PC-3 (cell line): ENCODE results near the gene CSK.

Experiments
- EZH2phosphoT487 ChIP-seq: fragments of 300-600 bp; sonication (generic); IDR thresholded peaks from 2 replicates; pipeline ENCODE4 v1.6.1; 2018; ENCODE audit warnings: mild to moderate bottlenecking, antibody characterized with exemption, low read length, borderline replicate concordance
- TF ChIP-seq, protein P1 (sequence below): fragments of 300-600 bp; sonication (generic); conservative IDR thresholded peaks from 2 replicates; pipeline ENCODE4 v1.5.1; 2017; ENCODE audit warnings: antibody characterized with exemption, low read depth, mild to moderate bottlenecking, low read length

DNA sequence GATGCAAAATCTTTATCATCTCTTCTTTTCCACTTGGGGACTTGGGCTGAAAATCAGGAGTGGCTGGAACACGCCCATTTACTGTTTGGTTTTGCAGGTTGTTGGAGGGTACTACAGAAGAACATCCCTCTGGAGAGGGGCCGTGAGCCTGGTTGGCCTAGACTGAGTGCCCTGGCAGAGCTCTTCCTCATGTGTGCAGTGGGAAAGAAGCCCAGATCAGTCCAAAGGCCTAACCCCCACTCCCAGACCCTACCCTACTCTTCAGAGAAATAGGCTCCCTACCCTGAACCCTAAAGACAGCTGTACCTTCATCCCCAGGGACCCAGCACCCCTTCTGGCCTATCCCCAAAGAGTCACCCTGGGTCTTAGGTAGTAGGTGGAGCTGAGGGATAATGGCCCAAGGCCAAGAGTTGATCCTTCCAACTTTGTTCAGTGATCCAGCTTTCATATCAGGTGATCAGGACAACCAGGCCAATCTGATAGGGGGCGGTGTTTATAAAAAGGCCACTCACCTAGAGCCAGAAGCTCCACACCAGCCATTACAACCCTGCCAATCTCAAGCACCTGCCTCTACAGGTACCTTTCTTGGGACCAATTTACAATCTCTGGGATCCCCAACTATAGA lies 33.4 kb upstream of the CSK start, which contains the start of gene CYP1A2:
- TF ChIP-seq EZH2phosphoT487 = no peak
- TF ChIP-seq, protein P1, sequence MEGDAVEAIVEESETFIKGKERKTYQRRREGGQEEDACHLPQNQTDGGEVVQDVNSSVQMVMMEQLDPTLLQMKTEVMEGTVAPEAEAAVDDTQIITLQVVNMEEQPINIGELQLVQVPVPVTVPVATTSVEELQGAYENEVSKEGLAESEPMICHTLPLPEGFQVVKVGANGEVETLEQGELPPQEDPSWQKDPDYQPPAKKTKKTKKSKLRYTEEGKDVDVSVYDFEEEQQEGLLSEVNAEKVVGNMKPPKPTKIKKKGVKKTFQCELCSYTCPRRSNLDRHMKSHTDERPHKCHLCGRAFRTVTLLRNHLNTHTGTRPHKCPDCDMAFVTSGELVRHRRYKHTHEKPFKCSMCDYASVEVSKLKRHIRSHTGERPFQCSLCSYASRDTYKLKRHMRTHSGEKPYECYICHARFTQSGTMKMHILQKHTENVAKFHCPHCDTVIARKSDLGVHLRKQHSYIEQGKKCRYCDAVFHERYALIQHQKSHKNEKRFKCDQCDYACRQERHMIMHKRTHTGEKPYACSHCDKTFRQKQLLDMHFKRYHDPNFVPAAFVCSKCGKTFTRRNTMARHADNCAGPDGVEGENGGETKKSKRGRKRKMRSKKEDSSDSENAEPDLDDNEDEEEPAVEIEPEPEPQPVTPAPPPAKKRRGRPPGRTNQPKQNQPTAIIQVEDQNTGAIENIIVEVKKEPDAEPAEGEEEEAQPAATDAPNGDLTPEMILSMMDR = no peak
